OCI-LY3 (cell line): ENCODE results near the gene IL10.

ENCODE experiments used
- H2AFZ ChIP-seq: fragments of 200-600, 300-600 bp; shearing (Covaris generic); 2 replicates; pipeline ENCODE4 v1.6.0; 2014; ENCODE audit warnings: antibody characterized with exemption, low read depth, low read length
- H3K27ac ChIP-seq: fragments of 200-600, 300-600 bp; sonication (generic); 2 replicates; pipeline ENCODE4 v1.5.1; 2014; ENCODE audit warnings: mild to moderate bottlenecking, low read length, moderate library complexity, mixed read lengths
- H3K27me3 ChIP-seq: fragments of 200-600, 300-600 bp; sonication (generic); 2 replicates; pipeline ENCODE4 v1.6.1; 2014; ENCODE audit warnings: low read depth, low read length, mixed read lengths
- H3K36me3 ChIP-seq: fragments of 200-600, 300-600 bp; sonication (generic); replicated peaks from 2 replicates; pipeline ENCODE3; 2014; ENCODE audit warnings: low read depth, low read length, mixed read lengths
- H3K4me1 ChIP-seq: fragments of 300-600, 200-600 bp; sonication (generic); 2 replicates; pipeline ENCODE4 v1.6.1; 2014; ENCODE audit warnings: low read length, mixed read lengths
- H3K4me2 ChIP-seq: fragments of 200-600, 300-600 bp; sonication (generic); 2 replicates; pipeline ENCODE4 v1.6.1; 2014; ENCODE audit warnings: low read length, mixed read lengths
- H3K4me3 ChIP-seq: fragments of 300-600, 200-600 bp; sonication (generic); 2 replicates; pipeline ENCODE4 v1.5.1; 2014; ENCODE audit warnings: antibody characterized with exemption, mild to moderate bottlenecking, low read length, moderate library complexity
- H3K79me2 ChIP-seq: fragments of 300-600, 200-600 bp; shearing (Covaris generic); 2 replicates; pipeline ENCODE4 v1.6.1; 2014; ENCODE audit warnings: mild to moderate bottlenecking, low read length, mixed read lengths
- H3K9ac ChIP-seq: fragments of 300-600, 200-600 bp; shearing (Covaris generic); 2 replicates; pipeline ENCODE4 v1.6.0; 2014; ENCODE audit warnings: mild to moderate bottlenecking, low read length, moderate library complexity
- H3K9me3 ChIP-seq: fragments of 200-600, 300-600 bp; shearing (Covaris generic); 2 replicates; pipeline ENCODE4 v1.6.1; 2014; ENCODE audit warnings: low read length, mixed read lengths; ENCODE audit not compliant: insufficient read depth
- H4K20me1 ChIP-seq: fragments of 200-600, 300-600 bp; sonication (generic); 2 replicates; pipeline ENCODE4 v1.6.1; 2016; ENCODE audit warnings: low read length, mixed read lengths; ENCODE audit not compliant: insufficient read depth
- CTCF ChIP-seq: fragments of 200-600, 300-600 bp; sonication (generic); IDR thresholded peaks from 2 replicates; pipeline ENCODE4 v1.5.1; 2014; ENCODE audit warnings: antibody characterized with exemption, low read length, low read depth
- EZH2phosphoT487 ChIP-seq: fragments of 200-600 bp; shearing (Covaris generic); IDR thresholded peaks from 2 replicates; pipeline ENCODE4 v1.6.1; 2018; ENCODE audit warnings: antibody characterized with exemption, mixed run types, low read depth

Gene IL10

GRCh38 chr1:206727981-206728696 lies 44.2 kb downstream of the IL10 start:
- Histone ChIP-seq H3K4me2 (no peak overlapping the region), H2AFZ (no peak overlapping the region), H3K27ac (no peak overlapping the region), H3K4me1 (peaks cover 79% of the 10 kb centered on the region), H3K9me3 (no peaks in the 10 kb centered on the region), H3K36me3 (peaks cover 34% of the 10 kb centered on the region), H3K9ac (no peak overlapping the region), H3K4me3 (no peak overlapping the region), H3K79me2 (peaks cover 50% of the 10 kb centered on the region), H4K20me1 (peaks cover 35% of the 10 kb centered on the region), H3K27me3 (no peaks in the 10 kb centered on the region)
- TF ChIP-seq CTCF: no peak
- TF ChIP-seq EZH2phosphoT487: no peak

- Histone ChIP-seq H3K79me2 (peaks cover 71% of the 10 kb centered on the region), H3K9me3 (no peaks in the 10 kb centered on the region), H4K20me1 (peaks cover 58% of the 10 kb centered on the region), H3K27ac (no peak overlapping the region), H3K36me3 (peaks cover 11% of the 10 kb centered on the region), H3K4me3 (no peak overlapping the region), H3K4me1 (peaks cover 51% of the 10 kb centered on the region), H2AFZ (no peak overlapping the region), H3K9ac (no peak overlapping the region), H3K4me2 (peak overlapping the region; percentile 41), H3K27me3 (no peaks in the 10 kb centered on the region)
- TF ChIP-seq EZH2phosphoT487: no peak
- TF ChIP-seq CTCF: peak; percentile 87
These were observed 47.0 kb downstream of the IL10 start for GRCh38 chr1:206725109-206725963.

- H3K36me3 ChIP-seq: no peaks in the 10 kb centered on the region
- no peak overlapping the region for H3K27ac ChIP-seq
- no peak overlapping the region for H3K4me2 ChIP-seq
- H3K4me3 ChIP-seq: no peak overlapping the region
- H3K27me3 ChIP-seq: no peaks in the 10 kb centered on the region
- no peak overlapping the region for H3K9ac ChIP-seq
- H3K79me2 ChIP-seq: peaks cover 83% of the 10 kb centered on the region
- peaks cover 51% of the 10 kb centered on the region for H3K4me1 ChIP-seq
- peaks cover 72% of the 10 kb centered on the region for H4K20me1 ChIP-seq
- TF ChIP-seq EZH2phosphoT487 (no peak), CTCF (no peak)
- H2AFZ ChIP-seq: no peak overlapping the region
- no peaks in the 10 kb centered on the region for H3K9me3 ChIP-seq
These were observed 48.4 kb downstream of the IL10 start for GRCh38 chr1:206723805-206724472.

- no peaks in the 10 kb centered on the region for H3K36me3 ChIP-seq
- H3K9ac ChIP-seq: no peak overlapping the region
- H3K9me3 ChIP-seq: no peaks in the 10 kb centered on the region
- no peak overlapping the region for H2AFZ ChIP-seq
- H3K4me3 ChIP-seq: no peak overlapping the region
- H3K4me1 ChIP-seq: peaks cover 51% of the 10 kb centered on the region
- H3K27ac ChIP-seq: no peak overlapping the region
- H3K27me3 ChIP-seq: no peaks in the 10 kb centered on the region
- peaks cover 73% of the 10 kb centered on the region for H4K20me1 ChIP-seq
- TF ChIP-seq CTCF: no peak
- no peak for TF ChIP-seq EZH2phosphoT487
- peaks cover 83% of the 10 kb centered on the region for H3K79me2 ChIP-seq
- H3K4me2 ChIP-seq: no peak overlapping the region
These were observed 48.9 kb downstream of the IL10 start for GRCh38 chr1:206723462-206723804.
